ENCODE results near the gene ATAD5. TPM values are rescaled to one million over a fixed set of nuclear protein-coding genes. Genes with fewer than 3 reads are reported as not detected.

ATAD5 gene, protein sequence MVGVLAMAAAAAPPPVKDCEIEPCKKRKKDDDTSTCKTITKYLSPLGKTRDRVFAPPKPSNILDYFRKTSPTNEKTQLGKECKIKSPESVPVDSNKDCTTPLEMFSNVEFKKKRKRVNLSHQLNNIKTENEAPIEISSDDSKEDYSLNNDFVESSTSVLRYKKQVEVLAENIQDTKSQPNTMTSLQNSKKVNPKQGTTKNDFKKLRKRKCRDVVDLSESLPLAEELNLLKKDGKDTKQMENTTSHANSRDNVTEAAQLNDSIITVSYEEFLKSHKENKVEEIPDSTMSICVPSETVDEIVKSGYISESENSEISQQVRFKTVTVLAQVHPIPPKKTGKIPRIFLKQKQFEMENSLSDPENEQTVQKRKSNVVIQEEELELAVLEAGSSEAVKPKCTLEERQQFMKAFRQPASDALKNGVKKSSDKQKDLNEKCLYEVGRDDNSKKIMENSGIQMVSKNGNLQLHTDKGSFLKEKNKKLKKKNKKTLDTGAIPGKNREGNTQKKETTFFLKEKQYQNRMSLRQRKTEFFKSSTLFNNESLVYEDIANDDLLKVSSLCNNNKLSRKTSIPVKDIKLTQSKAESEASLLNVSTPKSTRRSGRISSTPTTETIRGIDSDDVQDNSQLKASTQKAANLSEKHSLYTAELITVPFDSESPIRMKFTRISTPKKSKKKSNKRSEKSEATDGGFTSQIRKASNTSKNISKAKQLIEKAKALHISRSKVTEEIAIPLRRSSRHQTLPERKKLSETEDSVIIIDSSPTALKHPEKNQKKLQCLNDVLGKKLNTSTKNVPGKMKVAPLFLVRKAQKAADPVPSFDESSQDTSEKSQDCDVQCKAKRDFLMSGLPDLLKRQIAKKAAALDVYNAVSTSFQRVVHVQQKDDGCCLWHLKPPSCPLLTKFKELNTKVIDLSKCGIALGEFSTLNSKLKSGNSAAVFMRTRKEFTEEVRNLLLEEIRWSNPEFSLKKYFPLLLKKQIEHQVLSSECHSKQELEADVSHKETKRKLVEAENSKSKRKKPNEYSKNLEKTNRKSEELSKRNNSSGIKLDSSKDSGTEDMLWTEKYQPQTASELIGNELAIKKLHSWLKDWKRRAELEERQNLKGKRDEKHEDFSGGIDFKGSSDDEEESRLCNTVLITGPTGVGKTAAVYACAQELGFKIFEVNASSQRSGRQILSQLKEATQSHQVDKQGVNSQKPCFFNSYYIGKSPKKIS (N-terminal part only)
- 3.7 and 8.0 TPM in 2 replicates for total RNA-seq

DNA sequence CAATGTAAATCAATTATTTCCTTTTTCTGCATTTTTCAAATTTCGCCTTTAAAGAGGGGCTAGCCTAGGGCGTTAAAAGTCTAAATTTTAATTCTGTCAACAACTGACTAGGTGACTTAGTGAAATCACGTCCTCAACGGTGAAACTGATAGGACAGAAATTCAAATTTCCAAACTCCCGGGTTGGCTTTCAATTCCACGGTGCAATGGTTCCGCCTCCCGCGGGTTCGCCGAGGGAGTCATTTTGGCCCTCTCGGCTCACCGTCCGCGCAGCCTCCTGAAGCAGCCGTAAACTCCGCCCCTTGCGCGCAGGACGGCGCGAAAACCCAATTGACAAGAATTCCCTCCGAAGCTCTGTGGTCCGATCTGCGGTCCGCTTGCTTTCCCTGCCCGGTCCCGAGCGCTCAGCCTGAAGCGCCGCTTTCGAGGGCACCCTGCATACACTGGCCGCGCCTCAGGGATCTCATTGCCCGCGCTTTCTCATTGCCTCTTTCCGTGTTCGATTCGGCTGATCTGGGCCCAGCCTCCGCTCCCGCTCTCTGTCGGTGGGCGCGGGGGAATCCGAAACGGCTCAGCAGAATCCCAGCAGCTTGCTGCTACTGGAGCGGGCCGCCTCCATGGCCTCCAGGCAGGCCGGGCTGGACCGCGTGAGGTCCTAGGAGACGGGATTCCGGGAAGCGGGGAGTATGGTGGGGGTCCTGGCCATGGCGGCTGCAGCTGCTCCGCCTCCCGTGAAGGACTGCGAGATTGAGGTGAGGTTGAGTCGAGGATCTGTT lies at the start of gene ATAD5:
Gene ATAD5, plus strand, starts transcription at position 304 of the 775 bp plus-strand sequence. Its CDS starts 382 bp downstream, at position 686.

GRCh38 chr17:30824356-30825145 lies 7.2 kb upstream of the ATAD5 start, which contains the start of gene CRLF3:
TSS of gene CRLF3 (minus strand) at chr17:30824692. CDS start at chr17:30824651, 41 bp downstream.

DNA sequence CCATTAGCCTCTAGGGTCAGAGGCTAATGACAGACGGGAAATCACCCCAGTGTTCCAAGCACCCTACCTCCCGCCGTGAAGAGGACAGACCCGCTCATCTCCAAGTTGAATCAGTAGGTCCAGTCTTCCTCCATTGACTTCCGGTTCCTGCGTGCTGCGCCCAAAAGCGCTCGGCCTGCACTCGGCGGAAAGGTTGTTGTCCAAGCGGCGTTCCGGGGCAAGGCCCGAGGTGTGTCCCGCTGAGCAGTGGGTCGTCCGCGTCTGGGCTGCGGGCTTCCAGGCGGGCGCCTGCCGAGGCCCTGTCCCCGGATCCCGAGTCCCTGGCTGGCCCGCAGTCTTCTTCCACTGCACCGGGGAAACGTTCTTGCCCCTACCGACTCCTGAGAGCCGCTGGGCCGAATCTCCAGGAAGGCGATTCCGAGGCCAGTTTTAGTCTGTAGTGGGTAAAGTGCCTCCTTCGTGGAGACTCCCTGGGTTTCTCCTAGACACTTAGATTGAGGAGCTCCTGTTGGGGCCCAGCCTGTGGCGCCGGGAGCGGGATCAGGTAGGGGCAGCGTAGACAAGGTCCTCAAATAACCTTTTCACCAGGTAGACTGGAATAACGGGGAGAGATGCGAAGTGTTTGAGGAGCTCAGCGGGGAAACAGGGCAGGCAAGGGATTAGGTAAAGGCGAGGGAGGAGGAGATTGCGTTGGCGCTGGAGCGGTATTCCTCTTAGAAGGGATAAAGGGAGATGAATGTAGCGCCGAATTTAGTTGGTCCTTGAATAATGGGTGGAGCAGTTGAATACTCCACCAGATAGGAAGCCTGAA lies 74.5 kb downstream of the ATAD5 start, which contains the start of gene TEFM:
Gene TEFM, minus strand, starts transcription at position 138 of the 811 bp plus-strand sequence. Its CDS starts 40 bp downstream, at position 98.

GRCh38 chr17:30921544-30922196 lies 89.9 kb downstream of the ATAD5 start, which contains the start of gene ADAP2:
TSS of gene ADAP2 (plus strand) at chr17:30921945. CDS start at chr17:30922015, 70 bp downstream.

Small RNAs within 50 kb of the gene (small RNA-seq; reads per million reads assigned to genes)
- gene RNU6-298P, result not detected

Other genes with a start within 250 kb of the ATAD5 start
- gene CRLF3, start 7.3 kb upstream of the ATAD5 start, total RNA-seq, result 8.5 and 15.8 TPM in 2 replicates
- gene TEFM, start 74.3 kb downstream of the ATAD5 start, total RNA-seq, result 9.9 and 13.7 TPM in 2 replicates
- 0.37 and 1.4 TPM in 2 replicates for gene ADAP2, start 90.0 kb downstream of the ATAD5 start, total RNA-seq
- gene RNF135, start 139.1 kb downstream of the ATAD5 start, total RNA-seq, result 10.0 and 12.1 TPM in 2 replicates